NT2/D1 (cell line): ENCODE data around the gene GGT6.

Experiments
- SUZ12 ChIP-seq: IDR thresholded peaks from 2 replicates; pipeline ENCODE4 v1.6.1; 2011; ENCODE audit not compliant: insufficient read length, insufficient read depth; ENCODE audit errors: extremely low read depth
- YY1 ChIP-seq: IDR thresholded peaks from 2 replicates; pipeline ENCODE4 v1.6.1; 2011; ENCODE audit not compliant: insufficient read length, insufficient read depth
- ZNF274 ChIP-seq: IDR thresholded peaks from 2 replicates; pipeline ENCODE4 v1.6.1; 2011; ENCODE audit warnings: mild to moderate bottlenecking, low read depth, low read length

DNA sequence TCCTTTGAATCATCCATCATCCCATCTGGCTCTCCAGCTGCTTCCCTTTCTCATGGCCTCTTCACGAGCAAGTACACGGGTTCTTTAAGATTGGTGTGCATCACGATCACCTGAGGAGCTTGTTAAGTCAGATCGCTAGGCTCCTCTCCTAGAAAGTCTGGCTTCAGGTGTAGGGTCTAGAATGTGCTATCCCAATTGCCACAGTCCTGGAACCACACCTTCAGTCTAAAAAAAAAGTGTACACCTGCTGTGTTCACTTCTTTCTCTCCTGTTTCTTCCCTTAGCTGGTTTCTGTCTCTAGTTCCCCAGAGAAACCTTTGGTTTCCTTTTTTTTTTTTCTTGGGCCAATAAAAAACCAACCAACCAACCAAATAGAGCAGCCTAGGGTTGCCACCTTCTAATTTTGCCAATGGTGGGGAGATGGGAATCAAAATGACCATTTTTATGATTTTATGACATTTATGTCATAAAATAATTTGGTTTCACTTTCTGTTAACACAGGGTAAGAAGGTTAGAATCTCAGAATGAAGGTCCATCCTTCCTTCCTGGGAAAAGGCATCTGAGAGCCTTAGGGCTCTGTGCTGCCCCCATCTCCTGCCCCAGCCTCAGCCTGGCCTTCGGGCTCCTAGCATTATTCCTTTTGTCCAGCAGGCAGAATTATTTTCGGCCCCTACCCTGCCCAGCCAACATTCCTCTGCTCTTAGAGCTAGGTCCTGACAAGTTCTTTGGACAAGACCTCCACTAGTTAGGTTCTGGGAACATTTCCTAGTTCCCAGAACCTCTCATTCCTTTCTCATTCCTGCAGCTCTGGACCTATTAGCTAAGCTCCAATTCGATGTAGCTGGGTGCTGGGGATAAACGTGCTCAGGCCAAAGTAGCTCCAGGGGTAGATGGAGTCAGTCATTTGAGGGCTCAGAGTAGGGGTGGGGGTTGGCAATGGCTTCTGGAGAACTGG is 1.9 kb upstream of the GGT6 start:
- no peak for TF ChIP-seq SUZ12
- no peak for TF ChIP-seq ZNF274
- no peak for TF ChIP-seq YY1
